Measurements from ENCODE around the gene VHLL. TPM values are rescaled to one million over a fixed set of nuclear protein-coding genes. Genes with fewer than 3 reads are reported as not detected.

Gene VHLL
- total RNA-seq, 2 donors from 2014 or later: not detected

GRCh38 chr1:156260896-156261295 is 38.2 kb downstream of the VHLL start:
- ATAC-seq (no peak), DNase-seq (no peak)
- Histone ChIP-seq H3K27me3 (no peaks in the 10 kb centered on the region), H3K9me3 (no peaks in the 10 kb centered on the region), H3K4me1 (no peaks in the 10 kb centered on the region), H3K36me3 (replicated peaks in 1 of 2; ENCODE audit: insufficient read depth in 1 of 2, low read depth in 2 of 2) (peaks cover 27 to 55% of the 10 kb centered on the region in 2 donors), H3K27ac (no peak overlapping the region), H3K4me3 (no peak overlapping the region)
- intact Hi-C loops (cut with DNase I): no loop called here
- 95 to 100% methylated on average over 2 of the region's 2 CpGs for WGBS, 2 donors
- TF ChIP-seq, protein P1, sequence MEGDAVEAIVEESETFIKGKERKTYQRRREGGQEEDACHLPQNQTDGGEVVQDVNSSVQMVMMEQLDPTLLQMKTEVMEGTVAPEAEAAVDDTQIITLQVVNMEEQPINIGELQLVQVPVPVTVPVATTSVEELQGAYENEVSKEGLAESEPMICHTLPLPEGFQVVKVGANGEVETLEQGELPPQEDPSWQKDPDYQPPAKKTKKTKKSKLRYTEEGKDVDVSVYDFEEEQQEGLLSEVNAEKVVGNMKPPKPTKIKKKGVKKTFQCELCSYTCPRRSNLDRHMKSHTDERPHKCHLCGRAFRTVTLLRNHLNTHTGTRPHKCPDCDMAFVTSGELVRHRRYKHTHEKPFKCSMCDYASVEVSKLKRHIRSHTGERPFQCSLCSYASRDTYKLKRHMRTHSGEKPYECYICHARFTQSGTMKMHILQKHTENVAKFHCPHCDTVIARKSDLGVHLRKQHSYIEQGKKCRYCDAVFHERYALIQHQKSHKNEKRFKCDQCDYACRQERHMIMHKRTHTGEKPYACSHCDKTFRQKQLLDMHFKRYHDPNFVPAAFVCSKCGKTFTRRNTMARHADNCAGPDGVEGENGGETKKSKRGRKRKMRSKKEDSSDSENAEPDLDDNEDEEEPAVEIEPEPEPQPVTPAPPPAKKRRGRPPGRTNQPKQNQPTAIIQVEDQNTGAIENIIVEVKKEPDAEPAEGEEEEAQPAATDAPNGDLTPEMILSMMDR (IDR thresholded peaks at IDR 0.05): no peak
- no peak for TF ChIP-seq POLR2A (IDR thresholded peaks at IDR 0.05)

DNA sequence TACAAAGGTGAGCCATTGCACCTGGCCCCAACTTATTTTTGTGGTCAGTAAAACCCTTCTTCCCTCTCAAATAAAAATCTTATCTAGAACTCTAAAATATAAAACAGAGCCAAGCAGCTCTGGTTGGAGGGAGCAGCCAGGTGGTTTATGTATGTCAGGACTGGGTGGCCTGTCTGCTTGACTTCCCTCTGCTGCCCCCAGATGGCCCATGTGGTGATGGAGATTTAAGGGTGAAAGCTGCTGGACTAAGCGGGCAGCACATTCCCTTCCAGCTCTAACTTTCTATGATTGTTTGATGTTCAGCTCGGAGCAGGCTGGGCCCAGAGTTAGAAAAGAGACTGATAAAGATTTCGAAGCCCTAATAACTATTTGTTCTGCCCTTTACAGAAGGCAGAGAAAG is 39.3 kb downstream of the VHLL start:
- no peak for DNase-seq
- Histone ChIP-seq H3K9me3 (no peaks in the 10 kb centered on the region), H3K27ac (no peak overlapping the region), H3K4me3 (no peak overlapping the region), H3K27me3 (no peaks in the 10 kb centered on the region), H3K4me1 (no peaks in the 10 kb centered on the region), H3K36me3 (replicated peaks in 1 of 2; ENCODE audit: insufficient read depth in 1 of 2, low read depth in 2 of 2) (peaks cover 20 to 50% of the 10 kb centered on the region in 2 donors)
- WGBS, 2 donors: 94 to 96% methylated on average over 3 of the region's 3 CpGs
- ATAC-seq: no peak
- TF ChIP-seq POLR2A (IDR thresholded peaks at IDR 0.05): no peak
- TF ChIP-seq, protein P1 (IDR thresholded peaks at IDR 0.05): no peak
- intact Hi-C loops (cut with DNase I): no loop called here

DNA sequence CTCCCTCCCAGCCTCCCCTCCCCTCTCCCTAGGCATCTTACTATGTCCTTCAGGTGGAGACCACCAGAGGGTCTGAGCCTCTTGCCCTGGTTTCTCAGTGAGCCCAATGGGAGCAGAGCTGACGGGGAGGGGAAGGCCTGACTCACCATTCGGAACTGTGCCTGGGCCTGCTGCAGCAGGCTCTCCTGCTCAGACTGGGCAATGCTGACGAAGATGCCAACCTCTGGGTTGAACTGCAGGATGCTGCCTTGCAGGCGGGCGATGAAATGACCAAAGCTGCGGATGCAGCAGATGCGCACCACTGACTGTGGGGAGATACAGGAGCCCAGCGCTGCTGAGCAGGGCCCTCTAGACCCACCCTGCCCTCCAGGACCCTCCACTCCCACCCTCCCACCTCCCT is 40.2 kb downstream of the VHLL start:
- ATAC-seq: no peak
- 90 to 91% methylated on average over 2 to 8 of the region's 8 CpGs for WGBS, 2 donors
- TF ChIP-seq, protein P1 (IDR thresholded peaks at IDR 0.05): no peak
- no peak for TF ChIP-seq POLR2A (IDR thresholded peaks at IDR 0.05)
- H3K4me1 ChIP-seq: no peaks in the 10 kb centered on the region
- intact Hi-C loops (cut with DNase I): no loop called here
- H3K27me3 ChIP-seq: no peaks in the 10 kb centered on the region
- H3K9me3 ChIP-seq: no peaks in the 10 kb centered on the region
- no peak overlapping the region for H3K27ac ChIP-seq
- H3K36me3 ChIP-seq (replicated peaks in 1 of 2; ENCODE audit: insufficient read depth in 1 of 2, low read depth in 2 of 2): peaks cover 20 to 49% of the 10 kb centered on the region in 2 donors
- DNase-seq: no peak
- H3K4me3 ChIP-seq: no peak overlapping the region

DNA sequence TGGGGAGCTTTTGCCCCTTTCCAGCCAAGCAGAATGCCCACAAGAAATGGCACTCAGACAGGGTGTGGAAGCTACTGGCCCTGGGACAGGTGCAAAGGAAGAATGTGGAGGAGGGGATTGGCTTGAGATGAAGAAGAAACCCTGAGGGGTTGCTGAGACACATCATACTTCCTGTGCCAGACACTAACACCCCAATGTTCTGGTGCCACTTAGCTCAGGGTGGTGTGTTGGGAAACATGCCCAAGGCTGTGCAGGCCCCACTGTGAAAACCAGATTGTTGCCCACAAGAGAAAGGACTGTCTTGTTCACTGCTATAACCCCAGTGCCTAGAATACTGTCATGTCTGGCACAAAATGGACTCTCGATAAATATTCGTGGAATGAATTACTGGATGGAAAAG is 41.4 kb downstream of the VHLL start:
- H3K27me3 ChIP-seq: no peaks in the 10 kb centered on the region
- DNase-seq (no peak), ATAC-seq (no peak)
- H3K36me3 ChIP-seq (replicated peaks in 1 of 2; ENCODE audit: insufficient read depth in 1 of 2, low read depth in 2 of 2): peaks cover 20 to 48% of the 10 kb centered on the region in 2 donors
- H3K27ac ChIP-seq: no peak overlapping the region
- intact Hi-C loops (cut with DNase I): no loop called here
- TF ChIP-seq, protein P1 (IDR thresholded peaks at IDR 0.05): no peak
- TF ChIP-seq POLR2A (IDR thresholded peaks at IDR 0.05): no peak
- no peaks in the 10 kb centered on the region for H3K9me3 ChIP-seq
- H3K4me3 ChIP-seq: no peak overlapping the region
- no peaks in the 10 kb centered on the region for H3K4me1 ChIP-seq
- WGBS, 2 donors: 70 to 75% methylated on average over 2 of the region's 2 CpGs

DNA sequence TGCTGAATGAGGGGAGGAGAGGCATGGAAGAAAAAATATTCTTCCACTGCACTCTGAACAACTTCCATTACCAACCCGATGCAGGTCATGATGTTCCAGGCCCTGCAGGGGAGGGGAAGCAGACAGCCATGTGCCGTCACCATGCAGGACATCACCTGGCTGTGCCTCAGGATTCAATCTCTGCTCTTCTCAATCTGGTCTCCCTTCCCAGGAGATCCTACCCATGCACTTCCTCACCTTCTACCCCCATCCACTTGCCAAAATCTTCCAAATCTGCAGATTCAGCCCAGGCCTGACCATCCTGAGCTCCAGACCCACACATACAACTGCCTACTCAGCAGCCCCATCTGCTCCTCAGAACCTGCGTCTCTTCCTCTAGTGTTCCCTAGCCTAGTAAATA is 45.5 kb downstream of the VHLL start:
- no peak for TF ChIP-seq POLR2A (IDR thresholded peaks at IDR 0.05)
- TF ChIP-seq, protein P1 (IDR thresholded peaks at IDR 0.05): no peak

More for the DNA sequence above, 45.5 kb downstream of the VHLL start:
- peaks cover 8 to 48% of the 10 kb centered on the region in 2 donors for H3K36me3 ChIP-seq (replicated peaks in 1 of 2; ENCODE audit: insufficient read depth in 1 of 2, low read depth in 2 of 2)
- 95 to 100% methylated on average over 2 to 3 of the region's 3 CpGs for WGBS, 2 donors
- intact Hi-C loops (cut with DNase I): no loop called here
- H3K4me3 ChIP-seq: no peak overlapping the region
- H3K9me3 ChIP-seq: no peaks in the 10 kb centered on the region
- H3K27me3 ChIP-seq: no peaks in the 10 kb centered on the region
- DNase-seq (no peak), ATAC-seq (no peak)
- no peak overlapping the region for H3K27ac ChIP-seq
- H3K4me1 ChIP-seq: no peaks in the 10 kb centered on the region

Measured in body of pancreas (tissue), 4 donors.